Measurements from ENCODE around the gene TBCD.

TBCD gene

GRCh38 chr17:82889496-82890338 is 137.9 kb downstream of the TBCD start:
- no peak for DNase-seq

GRCh38 chr17:82890339-82890730 is 138.5 kb downstream of the TBCD start:
- DNase-seq = no peak

- no peak for DNase-seq
Measured at GRCh38 chr17:82890926-82891678, 139.2 kb downstream of the TBCD start.

GRCh38 chr17:82891911-82892310 is 140.0 kb downstream of the TBCD start:
- DNase-seq = no peak

- DNase-seq = no peak
Measured at GRCh38 chr17:82892899-82893565, 141.2 kb downstream of the TBCD start.

GRCh38 chr17:82893779-82894178 is 141.9 kb downstream of the TBCD start:
- no peak for DNase-seq

GRCh38 chr17:82894389-82894788 is 142.5 kb downstream of the TBCD start:
- no peak for DNase-seq

GRCh38 chr17:82895087-82895486 is 143.2 kb downstream of the TBCD start:
- no peak for DNase-seq

- DNase-seq = no peak
Measured at GRCh38 chr17:82896071-82897000, 144.5 kb downstream of the TBCD start.

- DNase-seq = no peak
Measured at GRCh38 chr17:82897514-82898249, 145.8 kb downstream of the TBCD start.

- DNase-seq = no peak
Measured at GRCh38 chr17:82898976-82899514, 147.2 kb downstream of the TBCD start.

- no peak for DNase-seq
Measured at GRCh38 chr17:82899941-82900340, 148.1 kb downstream of the TBCD start.

GRCh38 chr17:82900741-82901140 is 148.9 kb downstream of the TBCD start:
- no peak for DNase-seq

- no peak for DNase-seq
Measured at GRCh38 chr17:82901356-82901755, 149.5 kb downstream of the TBCD start.

- DNase-seq = no peak
Measured at GRCh38 chr17:82901856-82902255, 150.0 kb downstream of the TBCD start.

- DNase-seq = no peak
Measured at GRCh38 chr17:82902972-82903874, 151.4 kb downstream of the TBCD start.

GRCh38 chr17:82905130-82905529 is 153.3 kb downstream of the TBCD start:
- DNase-seq = no peak

- DNase-seq = no peak
Measured at GRCh38 chr17:82907797-82908542, 156.1 kb downstream of the TBCD start.

- DNase-seq = no peak
Measured at GRCh38 chr17:82908543-82909160, 156.8 kb downstream of the TBCD start.
